Measurements from ENCODE around the gene MAP2K7. TPM values are rescaled to one million over a fixed set of nuclear protein-coding genes. Genes with fewer than 3 reads are reported as not detected.

The MAP2K7 gene
- total and polyA plus RNA-seq, 2 donors (not counting 1 experiment from before 2014, with no cell fraction given), result 7.8 to 10.4 TPM

DNA sequence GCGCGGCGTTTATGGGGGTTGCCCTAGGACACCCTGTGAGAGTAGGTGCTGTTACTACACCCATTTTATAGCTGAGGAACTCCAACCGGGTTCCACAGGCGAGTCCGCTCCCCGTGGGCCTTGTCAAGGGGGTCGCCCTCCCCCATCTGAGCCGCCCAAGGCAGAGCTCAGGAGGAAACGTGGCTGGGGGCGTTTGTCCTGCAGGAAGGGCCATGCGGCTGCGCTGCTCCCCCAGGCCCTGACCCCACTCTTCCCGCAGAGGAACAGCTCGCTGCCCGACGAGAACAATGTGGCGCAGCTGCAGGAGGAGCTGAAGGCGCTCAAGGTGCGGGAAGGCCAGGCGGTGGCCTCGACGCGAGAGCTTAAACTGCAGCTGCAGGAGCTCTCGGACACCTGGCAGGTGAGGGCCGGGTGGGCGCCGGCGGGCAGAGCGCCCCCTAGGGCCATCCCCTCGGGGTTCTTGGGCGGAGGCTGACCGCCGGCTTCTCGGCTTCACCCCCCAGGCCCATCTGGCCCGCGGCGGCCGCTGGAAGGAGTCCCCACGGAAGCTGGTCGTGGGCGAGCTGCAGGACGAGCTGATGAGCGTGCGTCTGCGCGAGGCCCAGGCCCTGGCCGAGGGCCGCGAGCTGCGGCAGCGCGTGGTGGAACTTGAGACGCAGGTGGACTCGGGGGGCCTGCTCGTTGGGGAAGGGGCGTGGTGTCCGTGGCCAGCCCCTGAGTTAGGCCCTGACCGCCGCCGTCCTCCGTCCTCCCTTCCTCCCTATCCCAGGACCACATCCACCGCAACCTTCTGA is 41.9 kb upstream of the MAP2K7 start:
- no peak overlapping the region for H3K9ac ChIP-seq (ENCODE audit: insufficient read depth, low read length)
- H3K4me1 ChIP-seq (ENCODE audit: control insufficient read depth, extremely low read depth, insufficient read depth, low read length), result no peaks in the 10 kb centered on the region
- no peaks in the 10 kb centered on the region for H3K36me3 ChIP-seq (ENCODE audit: control insufficient read depth, insufficient read depth, low read length)
- no peaks in the 10 kb centered on the region for H4K20me1 ChIP-seq (ENCODE audit: control insufficient read depth, extremely low read depth, insufficient read depth, low read length)
- H3K4me3 ChIP-seq (replicated peaks in 1 of 4; ENCODE audit: control extremely low read depth in 1 of 4, insufficient read depth in 1 of 4, low read depth in 3 of 4, low read length in 4 of 4), result no peak overlapping the region
- no peak overlapping the region for H2AFZ ChIP-seq (ENCODE audit: low read length)
- H3K4me2 ChIP-seq (ENCODE audit: extremely low read depth, insufficient read depth, low read length), result no peak overlapping the region
- H3K9me3 ChIP-seq (ENCODE audit: control insufficient read depth, insufficient read depth, low read depth, low read length), result no peaks in the 10 kb centered on the region
- no peaks in the 10 kb centered on the region for H3K79me2 ChIP-seq (ENCODE audit: control insufficient read depth, insufficient read depth, low read length)
- TF ChIP-seq CTCF (conservative IDR thresholded peaks at IDR 0.05 in 1 of 2, IDR thresholded peaks at IDR 0.05 in 1 of 2; ENCODE audit: low read depth in 1 of 2, low read length in 2 of 2) (no peak), EZH2 (IDR thresholded peaks at IDR 0.05; ENCODE audit: low read length, missing control alignments) (no peak)
- H3K27ac ChIP-seq (ENCODE audit: insufficient read depth, low read length), result no peak overlapping the region
- no peak for DNase-seq (ENCODE audit: low read depth in 2 of 2)
- H3K27me3 ChIP-seq (ENCODE audit: control insufficient read depth, insufficient read depth, low read length), result no peaks in the 10 kb centered on the region

DNA sequence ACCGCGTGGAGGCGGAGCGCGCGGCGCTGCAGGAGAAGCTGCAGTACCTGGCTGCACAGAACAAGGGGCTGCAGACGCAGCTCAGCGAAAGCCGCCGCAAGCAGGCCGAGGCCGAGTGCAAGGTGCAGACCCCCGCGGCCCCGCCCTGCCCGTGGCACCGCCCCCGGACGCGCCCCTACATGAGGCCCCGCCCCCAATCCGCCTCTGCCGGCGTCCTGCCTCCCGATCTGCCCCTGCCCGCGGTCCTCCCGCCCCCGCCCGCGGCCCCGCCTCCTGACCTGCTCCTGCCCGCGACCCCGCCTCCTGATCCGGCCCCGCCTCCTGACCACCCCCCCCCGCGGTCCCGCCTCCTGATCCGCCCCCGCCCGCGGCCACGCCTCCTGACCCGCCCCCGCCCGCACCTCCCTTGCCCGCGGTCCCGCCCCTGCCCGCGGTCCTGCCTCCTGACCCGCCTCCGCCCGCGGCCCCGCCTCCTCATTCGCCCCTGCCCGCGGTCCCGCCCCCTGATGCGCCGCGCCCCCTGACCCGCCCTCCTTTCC is 41.2 kb upstream of the MAP2K7 start:
- no peak for TF ChIP-seq EZH2 (IDR thresholded peaks at IDR 0.05; ENCODE audit: low read length, missing control alignments)
- DNase-seq (ENCODE audit: low read depth in 2 of 2), result peak; percentile 42 to 52

GRCh38 chr19:7863157-7863970 is 40.3 kb upstream of the MAP2K7 start:
- H3K79me2 ChIP-seq (ENCODE audit: control insufficient read depth, insufficient read depth, low read length), result no peaks in the 10 kb centered on the region
- no peaks in the 10 kb centered on the region for H3K27me3 ChIP-seq (ENCODE audit: control insufficient read depth, insufficient read depth, low read length)
- H3K9me3 ChIP-seq (ENCODE audit: control insufficient read depth, insufficient read depth, low read depth, low read length), result no peaks in the 10 kb centered on the region
- H2AFZ ChIP-seq (ENCODE audit: low read length), result no peak overlapping the region
- H3K4me2 ChIP-seq (ENCODE audit: extremely low read depth, insufficient read depth, low read length), result no peak overlapping the region
- H4K20me1 ChIP-seq (ENCODE audit: control insufficient read depth, extremely low read depth, insufficient read depth, low read length), result no peaks in the 10 kb centered on the region
- H3K36me3 ChIP-seq (ENCODE audit: control insufficient read depth, insufficient read depth, low read length), result no peaks in the 10 kb centered on the region
- TF ChIP-seq EZH2 (IDR thresholded peaks at IDR 0.05; ENCODE audit: low read length, missing control alignments) (no peak), CTCF (conservative IDR thresholded peaks at IDR 0.05 in 1 of 2, IDR thresholded peaks at IDR 0.05 in 1 of 2; ENCODE audit: low read depth in 1 of 2, low read length in 2 of 2) (no peak)
- DNase-seq (ENCODE audit: low read depth in 2 of 2), result no peak
- no peak overlapping the region for H3K4me3 ChIP-seq (replicated peaks in 1 of 4; ENCODE audit: control extremely low read depth in 1 of 4, insufficient read depth in 1 of 4, low read depth in 3 of 4, low read length in 4 of 4)
- no peak overlapping the region for H3K27ac ChIP-seq (ENCODE audit: insufficient read depth, low read length)
- H3K9ac ChIP-seq (ENCODE audit: insufficient read depth, low read length), result no peak overlapping the region
- no peaks in the 10 kb centered on the region for H3K4me1 ChIP-seq (ENCODE audit: control insufficient read depth, extremely low read depth, insufficient read depth, low read length)

More for the DNA sequence above, 41.2 kb upstream of the MAP2K7 start:
- Histone ChIP-seq H3K9me3 (ENCODE audit: control insufficient read depth, insufficient read depth, low read depth, low read length) (no peaks in the 10 kb centered on the region), H3K27me3 (ENCODE audit: control insufficient read depth, insufficient read depth, low read length) (no peaks in the 10 kb centered on the region), H3K79me2 (ENCODE audit: control insufficient read depth, insufficient read depth, low read length) (no peaks in the 10 kb centered on the region), H3K4me1 (ENCODE audit: control insufficient read depth, extremely low read depth, insufficient read depth, low read length) (no peaks in the 10 kb centered on the region), H2AFZ (ENCODE audit: low read length) (no peak overlapping the region), H3K9ac (ENCODE audit: insufficient read depth, low read length) (no peak overlapping the region), H3K4me3 (replicated peaks in 1 of 4; ENCODE audit: control extremely low read depth in 1 of 4, insufficient read depth in 1 of 4, low read depth in 3 of 4, low read length in 4 of 4) (no peak overlapping the region), H3K27ac (ENCODE audit: insufficient read depth, low read length) (no peak overlapping the region), H3K4me2 (ENCODE audit: extremely low read depth, insufficient read depth, low read length) (no peak overlapping the region), H3K36me3 (ENCODE audit: control insufficient read depth, insufficient read depth, low read length) (no peaks in the 10 kb centered on the region), H4K20me1 (ENCODE audit: control insufficient read depth, extremely low read depth, insufficient read depth, low read length) (no peaks in the 10 kb centered on the region)

Measured in fibroblast of lung (primary cell).